ENCODE measurements around the gene TSC22D1.
"Not testable (repeated sequence)": the region's sequence is repeated elsewhere in the genome, so short reads cannot be mapped to it uniquely, and the experiment has no call there.

The TSC22D1 gene

DNA sequence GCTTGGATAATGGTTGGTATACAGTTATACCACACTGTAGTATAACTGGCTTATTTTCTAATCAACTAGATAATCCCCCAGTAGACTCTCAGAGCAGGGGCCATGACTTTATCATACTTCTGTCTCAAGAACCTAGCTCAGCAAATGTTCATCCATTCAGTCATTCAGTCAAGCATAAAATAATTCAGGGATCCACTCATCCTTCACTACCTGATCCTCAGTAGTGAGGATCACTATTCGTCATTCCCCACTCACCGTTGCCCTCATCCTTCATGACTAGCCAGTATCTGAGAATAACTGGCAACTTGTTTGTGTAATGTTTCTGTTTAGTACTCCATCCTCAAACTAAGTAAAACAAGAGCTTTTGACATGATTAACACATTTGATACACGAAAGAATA, 77.6 kb downstream of the TSC22D1 start:
- no peak for DNase-seq

DNA sequence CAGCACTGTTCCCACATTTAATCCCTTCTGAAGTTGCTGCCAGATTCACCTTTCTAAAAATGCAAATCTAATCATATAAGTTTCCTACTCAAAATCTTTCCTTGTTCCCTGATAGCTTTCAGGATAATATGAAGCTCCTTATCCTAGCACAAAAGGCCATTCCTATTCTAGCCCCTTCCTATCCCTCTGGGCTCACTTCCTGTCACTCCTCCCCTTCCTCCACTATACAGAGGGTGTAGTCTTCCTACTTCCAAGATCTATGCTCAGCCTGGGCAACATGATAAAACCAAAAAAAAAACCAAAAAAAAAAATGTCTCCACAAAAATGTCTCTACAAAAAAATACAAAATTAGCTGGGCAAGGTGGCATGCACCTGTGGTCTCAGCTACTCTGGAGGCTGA, 78.3 kb downstream of the TSC22D1 start:
- DNase-seq, result no peak

DNA sequence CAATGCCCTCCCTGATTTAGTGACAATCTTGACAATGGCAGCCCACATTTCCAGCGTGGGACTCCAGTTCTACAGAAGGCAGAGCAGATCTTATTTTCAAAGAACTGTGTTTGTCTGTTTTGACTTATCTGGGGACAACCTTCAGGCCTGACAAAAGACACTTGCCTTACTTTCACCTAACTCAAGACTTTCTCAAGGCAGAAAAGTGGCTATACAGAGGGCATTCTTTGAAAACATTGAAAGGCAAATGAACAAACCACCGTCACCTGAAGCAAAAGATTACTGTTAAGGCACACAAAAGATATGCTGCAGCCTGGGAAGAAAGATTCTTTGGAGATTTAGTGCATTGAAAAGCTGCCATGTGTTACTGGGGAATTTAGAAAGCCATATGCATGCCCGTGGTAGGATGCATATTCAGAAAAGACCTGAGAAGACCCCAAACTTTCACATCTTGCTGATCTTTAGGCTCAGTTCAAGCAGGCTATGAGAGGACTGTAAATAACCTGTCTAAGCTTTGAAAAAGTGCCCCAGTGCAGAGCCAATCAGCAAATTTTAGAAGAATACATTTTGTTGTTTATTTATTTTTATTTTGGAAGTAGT, 82.8 kb downstream of the TSC22D1 start:
- no peak for DNase-seq

DNA sequence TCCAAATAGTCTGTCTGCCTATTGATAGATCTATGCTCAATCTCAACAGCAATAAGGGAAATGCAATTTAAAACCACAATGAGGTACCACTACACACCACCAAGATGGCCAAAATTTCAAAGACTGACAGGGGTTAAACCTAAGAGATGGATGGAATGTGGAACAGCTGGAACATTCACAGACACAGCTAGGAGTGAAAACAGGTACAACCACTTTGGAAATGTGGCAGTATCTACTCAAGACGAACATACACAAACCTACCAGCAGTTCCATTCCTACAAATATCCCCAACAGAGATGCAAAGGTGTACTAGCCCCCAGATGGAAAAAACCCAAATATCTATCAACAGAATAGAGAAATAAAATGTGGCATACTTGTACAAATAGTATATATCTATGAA, 86.4 kb downstream of the TSC22D1 start:
- DNase-seq, result no peak

DNA sequence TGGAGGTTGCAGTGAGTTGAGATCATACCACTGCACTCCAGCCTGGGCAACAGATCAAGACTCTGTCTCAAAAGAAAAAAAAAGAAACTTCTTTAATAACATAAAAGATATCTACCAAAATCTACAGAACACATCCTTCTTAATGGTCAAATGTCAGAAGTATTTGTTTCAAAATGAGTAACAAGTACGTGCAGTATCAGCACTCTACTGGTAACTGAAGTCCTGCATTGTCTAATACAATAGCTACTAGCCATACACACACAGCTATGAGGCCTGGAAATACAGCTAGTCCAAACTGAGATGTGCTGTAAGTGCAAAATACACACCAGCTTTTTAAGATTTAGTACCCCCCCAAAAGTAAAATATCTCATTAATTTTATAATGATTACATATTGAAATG, 88.1 kb downstream of the TSC22D1 start:
- no peak for DNase-seq

DNA sequence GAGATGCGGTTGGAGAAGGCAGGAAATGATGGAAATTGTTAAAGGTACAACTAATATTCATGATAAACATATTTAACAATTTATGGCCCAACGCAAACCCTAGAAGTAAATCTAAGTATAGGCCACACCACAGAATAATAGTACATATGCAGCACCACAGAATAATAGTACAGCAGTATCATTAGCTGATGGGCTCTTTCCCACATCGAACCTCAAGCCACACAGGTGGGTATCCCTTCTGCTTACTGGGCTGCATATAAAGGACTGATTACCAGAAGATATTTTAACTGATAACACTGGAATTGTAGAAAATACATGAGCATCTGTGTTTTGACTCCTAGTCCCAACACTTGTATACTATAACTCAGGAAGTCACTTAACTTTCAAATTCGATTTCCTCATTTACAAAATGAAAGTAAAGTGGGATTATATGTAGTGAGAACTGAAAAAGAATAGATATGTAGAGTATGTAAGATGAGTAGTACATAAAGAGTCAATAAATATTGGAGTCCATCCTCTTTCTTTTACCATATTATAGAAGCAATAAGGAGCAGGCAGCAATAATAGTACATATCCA, 91.5 kb downstream of the TSC22D1 start:
- no peak for DNase-seq

DNA sequence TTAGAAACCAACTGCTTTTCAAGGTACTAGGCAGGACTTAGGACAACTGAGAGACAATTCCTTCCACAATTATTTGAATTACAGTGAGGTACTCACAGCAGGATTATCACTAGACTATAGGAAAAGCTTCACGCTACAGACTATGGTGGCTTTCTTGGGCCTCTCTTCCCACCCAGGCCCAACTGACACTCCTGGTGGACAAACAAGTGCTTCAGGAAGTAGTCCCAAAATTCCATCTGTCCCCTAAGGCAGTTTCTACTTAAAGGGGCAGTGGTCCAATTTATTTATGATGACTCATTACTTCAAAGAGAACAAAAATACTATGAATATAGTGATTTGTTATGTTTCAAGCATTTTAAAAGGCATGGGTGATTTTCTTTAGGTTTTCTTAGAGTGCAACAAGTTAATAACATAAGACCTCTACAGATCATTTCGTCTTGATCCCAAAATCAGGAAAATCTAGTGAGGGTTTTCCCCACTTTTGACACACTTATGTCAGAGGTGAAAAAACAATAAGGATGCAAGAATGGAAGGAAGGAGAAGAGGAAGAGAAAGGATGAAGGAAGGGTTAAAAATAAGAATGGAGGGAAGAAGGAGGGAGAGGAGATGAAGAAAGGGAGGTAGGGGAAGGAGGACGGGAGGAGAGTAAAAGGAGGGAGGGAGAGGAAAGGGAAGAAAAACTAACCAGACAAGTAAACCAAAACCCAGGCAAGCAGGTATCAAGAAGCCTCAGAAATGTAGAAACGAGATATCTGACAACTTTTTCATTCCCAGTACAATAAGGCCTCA, 101.8 kb downstream of the TSC22D1 start:
- no peak for DNase-seq

DNA sequence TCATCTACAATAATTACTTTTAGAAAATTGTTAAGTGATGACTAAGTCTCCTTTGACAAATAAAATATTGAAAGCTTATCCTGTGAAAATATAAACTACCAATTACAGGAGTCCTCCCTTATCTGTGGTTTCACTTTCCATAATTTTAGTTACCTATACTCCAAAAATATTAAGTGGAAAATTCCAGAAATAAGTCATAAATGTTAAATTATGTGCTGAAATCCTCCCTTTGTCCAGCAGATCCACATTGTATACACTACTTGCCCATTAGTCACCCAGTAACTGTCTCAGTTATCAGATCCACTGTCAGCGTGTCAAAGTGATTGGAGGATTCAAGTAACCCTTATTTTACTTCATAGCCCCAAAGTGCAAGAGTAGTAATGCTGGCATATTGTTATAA, 104.4 kb downstream of the TSC22D1 start:
- DNase-seq, result no peak

DNA sequence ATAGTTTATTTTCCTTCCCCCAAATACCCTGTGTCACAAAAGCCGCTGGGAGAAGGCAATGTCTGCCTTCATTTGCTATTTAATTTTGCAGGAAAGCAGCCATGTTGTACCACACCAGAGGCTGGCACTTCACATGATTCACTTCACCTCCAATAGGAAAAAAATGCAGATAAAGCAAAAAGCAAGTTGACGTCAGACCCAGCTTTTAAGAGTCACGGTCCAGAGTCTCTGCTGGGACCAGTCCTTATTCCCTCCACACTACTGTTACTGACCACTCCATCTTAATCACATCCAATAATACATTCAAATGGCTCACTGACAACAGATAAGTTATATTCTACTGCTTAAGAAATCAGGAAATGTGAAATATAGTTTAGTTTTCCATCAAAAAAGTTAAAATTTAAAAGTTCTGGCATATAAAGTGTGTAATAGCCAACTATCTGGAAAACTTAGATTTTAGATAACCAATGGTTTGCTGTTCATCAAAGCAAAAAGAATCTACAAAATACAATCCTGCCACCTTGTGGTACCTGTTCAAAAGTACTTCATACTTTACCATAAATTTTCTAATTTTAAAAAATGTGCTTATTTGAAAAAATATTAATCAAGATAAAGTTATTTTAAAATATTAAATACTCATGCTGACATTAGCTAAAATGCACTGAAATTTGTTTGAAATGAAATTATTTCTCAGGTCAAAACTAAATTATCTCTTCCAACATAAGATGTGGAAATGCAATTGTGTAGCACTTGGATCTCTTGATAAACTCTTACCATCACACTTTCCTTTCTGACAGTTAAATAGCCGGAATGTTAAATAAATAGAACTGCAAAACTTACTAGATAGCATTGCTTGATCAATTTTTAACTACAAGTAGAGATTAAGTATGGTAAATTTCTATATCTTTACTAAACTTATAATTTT, 105.2 kb downstream of the TSC22D1 start:
- DNase-seq, result no peak

DNA sequence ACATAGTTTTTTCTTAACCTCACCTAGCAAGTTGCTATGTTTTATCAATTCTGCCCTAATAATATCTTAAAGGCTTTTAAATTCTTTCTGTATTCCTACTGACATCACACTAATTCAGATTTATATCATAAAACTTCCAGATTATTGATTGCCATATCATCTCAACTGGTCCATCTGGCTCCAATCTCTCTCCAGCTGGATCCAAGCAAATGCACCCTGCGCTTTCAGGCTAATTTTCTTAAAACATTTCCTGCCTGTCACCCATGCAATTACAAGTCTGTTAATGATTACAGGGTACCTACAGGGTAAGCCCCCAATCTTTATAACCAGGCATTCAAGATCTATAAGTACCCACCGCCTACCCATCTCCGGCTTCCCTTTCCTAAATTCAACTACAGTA, 107.3 kb downstream of the TSC22D1 start:
- no peak for DNase-seq

DNA sequence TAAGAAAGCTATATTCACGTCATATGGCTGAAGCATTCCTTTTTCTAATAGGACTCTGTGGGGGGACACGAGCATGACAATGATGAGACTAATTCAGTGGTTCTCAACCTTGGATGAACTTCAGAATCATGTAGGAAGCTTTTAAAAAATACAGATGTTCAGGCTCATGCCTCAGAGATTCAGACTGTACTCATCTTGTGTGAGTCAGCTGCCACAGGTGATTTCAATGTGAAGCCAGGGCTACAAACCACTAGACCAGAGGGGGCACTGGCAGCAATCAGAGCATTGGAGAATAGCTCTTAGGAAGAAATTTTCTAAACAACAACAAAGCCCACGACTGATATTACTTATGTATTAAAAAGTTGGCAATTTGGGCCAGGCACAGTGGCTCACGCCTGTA, 110.8 kb downstream of the TSC22D1 start:
- no peak for DNase-seq

DNA sequence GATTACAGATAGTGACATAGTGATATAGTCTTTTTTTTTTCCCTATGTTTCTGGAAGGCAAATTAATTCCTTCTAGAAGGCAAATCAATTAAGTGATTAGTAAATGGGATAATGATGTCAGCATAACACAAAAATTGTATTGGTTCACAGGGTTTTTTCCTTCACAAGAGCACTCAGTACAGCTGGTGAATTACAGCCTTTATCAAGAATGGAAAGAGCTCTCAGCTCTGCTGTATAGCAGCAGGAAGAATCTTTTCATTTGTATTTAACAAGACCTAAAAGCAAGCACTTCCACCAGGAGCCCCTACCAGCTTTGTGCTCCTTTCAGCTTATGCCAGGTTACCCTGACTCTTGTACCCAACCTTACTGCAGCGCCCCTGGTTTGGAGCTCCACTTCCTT, 111.7 kb downstream of the TSC22D1 start:
- no peak for DNase-seq

DNA sequence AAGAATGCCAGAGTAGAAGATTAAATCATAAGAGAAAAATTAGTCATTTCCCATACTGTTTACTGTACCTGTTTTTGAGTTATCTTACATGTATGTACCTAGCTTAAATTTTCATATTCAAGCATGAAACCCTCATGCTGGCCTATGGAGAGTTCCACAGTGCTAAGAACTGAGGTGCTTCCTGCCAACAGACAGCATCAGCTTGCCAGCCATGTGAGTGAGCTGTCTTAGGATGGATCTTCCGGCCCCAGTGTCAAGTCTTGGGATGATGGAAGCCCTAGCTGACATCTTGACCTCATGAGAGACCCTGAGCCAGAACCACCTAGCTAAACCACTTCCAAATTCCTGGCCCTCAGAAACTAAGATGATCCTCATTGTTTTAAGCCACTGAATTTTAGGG, 112.4 kb downstream of the TSC22D1 start:
- DNase-seq, result no peak

DNA sequence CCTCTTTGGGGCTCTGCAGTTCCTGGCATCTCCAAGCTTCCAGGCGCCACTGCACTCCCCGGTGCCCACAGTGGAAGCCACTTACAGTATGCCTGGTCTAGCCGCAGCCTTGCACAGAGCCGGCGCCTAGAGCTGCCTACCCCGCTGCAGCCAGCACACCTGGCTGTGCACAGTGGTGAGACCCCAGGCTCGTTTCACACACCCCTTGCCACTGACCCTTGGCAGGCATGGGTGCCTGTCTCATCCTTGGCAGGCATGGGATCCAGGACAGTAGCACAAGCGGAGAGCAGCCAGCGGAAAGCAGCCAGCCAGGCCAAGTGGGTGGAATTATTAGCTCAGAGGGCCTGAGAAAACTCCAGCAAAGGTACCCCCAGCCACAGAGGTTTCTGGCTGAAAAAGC, 116.5 kb downstream of the TSC22D1 start:
- DNase-seq, result no peak

DNA sequence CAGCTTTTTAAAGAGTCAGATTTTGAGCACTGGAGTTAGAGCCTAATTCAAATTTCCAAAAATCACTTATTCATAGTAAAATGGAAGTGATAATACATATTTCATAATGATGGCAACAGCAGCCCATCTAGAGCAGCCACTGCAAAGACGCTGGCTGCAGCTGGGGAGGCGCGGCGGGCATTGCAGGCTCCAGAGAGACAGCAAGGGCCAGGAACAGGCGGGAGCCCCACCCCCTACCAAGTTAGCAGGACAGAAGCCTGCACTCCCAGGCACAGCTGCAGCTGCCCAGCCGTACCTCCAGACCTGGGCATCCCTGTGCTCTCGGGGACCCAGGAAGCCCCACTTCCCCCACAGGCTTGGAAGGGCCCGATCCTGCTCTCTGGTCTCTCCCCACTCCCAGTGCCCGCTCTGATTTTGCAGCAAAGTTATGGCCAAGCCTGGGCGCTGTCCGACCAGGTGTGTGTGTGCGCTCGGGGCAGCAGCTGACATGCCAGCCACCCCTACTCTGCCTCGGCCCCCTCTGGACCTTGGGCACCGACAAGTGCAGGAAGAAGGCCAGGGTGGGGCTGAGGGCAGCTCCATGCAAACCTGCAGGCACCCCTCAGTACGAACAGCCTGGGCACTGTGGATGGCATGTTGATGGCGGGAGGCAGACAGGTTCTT, 117.7 kb downstream of the TSC22D1 start:
- DNase-seq, result no peak

DNA sequence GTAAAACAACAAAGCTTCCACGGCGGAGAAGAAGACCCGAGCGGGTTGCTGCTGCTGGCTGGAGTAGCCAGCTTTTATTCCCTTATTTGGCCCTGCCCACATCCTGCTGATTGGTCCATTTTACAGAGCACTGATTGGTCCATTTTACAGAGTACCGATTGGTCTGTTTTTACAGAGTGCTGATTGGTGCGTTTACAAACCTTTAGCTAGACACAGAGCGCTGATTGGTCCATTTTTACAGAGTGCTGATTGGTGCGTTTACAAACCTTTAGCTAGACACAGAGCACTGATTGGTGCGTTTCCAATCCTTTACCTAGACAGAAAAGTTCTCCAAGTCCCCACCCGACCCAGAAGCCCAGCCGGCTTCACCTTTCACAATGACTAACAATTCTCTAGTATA, 119.9 kb downstream of the TSC22D1 start:
- not testable (repeated sequence) for DNase-seq

DNA sequence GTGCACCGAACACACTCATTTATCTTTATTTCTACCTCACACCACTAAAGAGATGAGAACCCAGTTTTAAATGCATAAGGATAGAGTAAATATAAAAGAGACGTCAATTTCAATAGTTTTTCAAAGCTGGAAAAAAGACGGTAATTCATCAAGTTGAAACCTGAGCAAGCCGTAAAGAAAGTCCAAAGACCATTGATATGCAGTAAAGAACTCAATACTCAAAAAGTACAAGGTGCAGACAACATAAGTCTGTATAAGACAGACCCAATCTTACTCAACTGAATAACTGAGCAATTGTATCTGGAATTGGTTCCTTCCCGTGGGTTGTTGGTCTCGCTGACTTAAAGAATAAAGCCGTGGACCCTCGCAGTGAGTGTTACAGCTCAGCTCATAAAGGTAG, 120.4 kb downstream of the TSC22D1 start:
- DNase-seq, result no peak

DNA sequence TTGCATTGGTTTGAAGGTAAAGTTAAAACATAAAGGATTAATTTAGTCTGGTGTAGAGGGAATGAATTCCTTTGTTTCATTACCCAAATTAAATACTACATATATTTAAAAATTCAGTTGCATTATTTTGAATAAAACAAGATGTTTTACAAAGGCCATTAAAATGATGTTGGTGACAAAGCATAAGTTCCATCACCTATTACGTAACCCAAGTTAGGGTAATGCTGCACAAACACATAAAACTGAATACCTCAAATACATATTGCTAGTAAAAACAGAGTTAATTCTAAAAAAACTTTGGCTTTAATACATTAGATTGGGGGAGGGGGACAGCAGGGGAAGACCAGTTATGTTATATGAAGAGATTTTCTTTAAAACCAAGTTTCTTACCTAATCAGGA, 122.2 kb downstream of the TSC22D1 start:
- DNase-seq, result no peak

DNA sequence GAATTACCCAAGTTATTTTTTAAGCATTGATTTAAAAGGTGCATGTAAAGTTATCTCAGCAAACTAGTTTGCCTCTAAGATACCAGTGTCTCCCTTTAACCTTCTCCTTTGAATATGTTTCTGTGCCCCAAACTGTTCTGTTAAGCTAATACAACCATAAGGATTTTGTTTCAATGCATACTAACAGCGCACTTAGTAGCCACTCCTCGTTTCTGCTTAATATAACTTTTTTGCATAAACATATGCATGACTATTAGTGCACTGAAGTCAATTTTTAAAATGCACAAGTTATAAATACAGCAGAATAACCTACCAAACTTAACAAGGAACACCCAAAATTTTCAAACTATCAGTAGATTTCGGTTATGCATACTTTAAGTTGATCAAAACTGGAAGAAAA, 123.1 kb downstream of the TSC22D1 start:
- no peak for DNase-seq

DNA sequence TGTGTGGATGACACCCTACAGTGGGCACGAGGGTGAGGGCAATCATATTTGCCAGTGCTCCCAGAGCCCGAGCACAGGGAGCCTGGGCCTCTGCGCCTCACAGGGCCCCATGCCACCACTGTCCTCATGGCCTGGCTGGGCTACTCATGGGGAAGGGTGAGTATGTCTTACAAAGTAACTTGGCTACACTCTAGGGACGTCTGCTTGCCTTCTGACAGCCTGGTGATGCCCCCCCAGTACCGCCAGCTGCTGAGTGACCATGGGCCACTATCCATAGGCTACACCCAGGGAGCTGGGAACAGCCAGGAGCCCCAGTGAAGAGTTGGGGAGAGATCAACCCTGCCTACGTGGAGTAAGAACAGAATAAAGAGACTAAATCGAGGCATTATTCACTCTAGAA, 123.7 kb downstream of the TSC22D1 start:
- no peak for DNase-seq

DNA sequence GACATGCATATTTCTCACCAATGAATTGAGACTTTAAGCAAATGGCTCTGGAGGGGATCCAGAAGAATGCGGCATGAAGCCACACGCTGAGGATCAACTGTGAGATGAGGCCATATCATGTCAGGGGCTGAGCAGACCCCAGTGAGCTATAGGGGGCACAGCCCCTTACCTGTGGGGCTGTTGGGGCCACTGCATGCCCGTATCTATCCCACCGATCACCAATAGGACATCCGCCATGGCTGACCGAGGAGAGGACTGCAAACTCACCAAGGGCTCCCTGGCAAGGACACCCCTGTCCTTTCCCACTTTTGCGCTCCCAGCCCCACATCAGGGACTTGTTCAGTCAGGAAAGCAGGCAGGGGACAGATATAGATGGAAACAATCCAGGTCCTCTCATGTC, 124.5 kb downstream of the TSC22D1 start:
- DNase-seq, result no peak

DNA sequence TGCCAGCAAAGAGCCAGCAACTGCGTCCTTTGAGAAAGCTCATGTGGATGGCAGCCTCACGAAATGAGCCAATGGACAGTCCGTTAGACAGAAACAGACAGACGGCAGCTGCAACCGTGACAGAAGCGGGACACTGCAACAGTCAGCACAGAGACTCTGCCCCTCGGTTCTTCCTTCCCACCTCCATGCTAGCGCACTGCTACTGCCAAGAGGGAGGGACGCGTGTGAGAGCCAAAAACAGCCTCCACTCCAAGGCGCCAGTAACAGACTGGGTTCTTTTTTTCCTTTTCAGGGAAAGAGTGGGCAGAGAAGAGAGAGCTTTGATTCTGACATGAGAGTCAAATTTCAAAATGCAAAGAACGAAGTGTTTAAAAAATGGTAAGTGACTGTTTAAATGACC, 125.0 kb downstream of the TSC22D1 start:
- DNase-seq, result no peak

Measured in activated CD8-positive, alpha-beta memory T cell treated with anti-CD3 and anti-CD28 coated beads, Interleukin-2, amount 50 U/mL, for 4 hours (primary cell).